Loucy (cell line): ENCODE measurements around the gene ZNF69.

Experiments used
- EZH2phosphoT487 ChIP-seq: fragments of 200-600 bp; IDR thresholded peaks from 2 replicates; pipeline ENCODE4 v1.6.1; 2018; ENCODE audit warnings: antibody characterized with exemption, mild to moderate bottlenecking, moderate library complexity, borderline replicate concordance
- TF ChIP-seq, protein P1 (sequence below): fragments of 200-600 bp; sonication (generic); conservative IDR thresholded peaks from 2 replicates; pipeline ENCODE4 v1.5.1; 2014; ENCODE audit warnings: mild to moderate bottlenecking, antibody characterized with exemption, low read length

DNA sequence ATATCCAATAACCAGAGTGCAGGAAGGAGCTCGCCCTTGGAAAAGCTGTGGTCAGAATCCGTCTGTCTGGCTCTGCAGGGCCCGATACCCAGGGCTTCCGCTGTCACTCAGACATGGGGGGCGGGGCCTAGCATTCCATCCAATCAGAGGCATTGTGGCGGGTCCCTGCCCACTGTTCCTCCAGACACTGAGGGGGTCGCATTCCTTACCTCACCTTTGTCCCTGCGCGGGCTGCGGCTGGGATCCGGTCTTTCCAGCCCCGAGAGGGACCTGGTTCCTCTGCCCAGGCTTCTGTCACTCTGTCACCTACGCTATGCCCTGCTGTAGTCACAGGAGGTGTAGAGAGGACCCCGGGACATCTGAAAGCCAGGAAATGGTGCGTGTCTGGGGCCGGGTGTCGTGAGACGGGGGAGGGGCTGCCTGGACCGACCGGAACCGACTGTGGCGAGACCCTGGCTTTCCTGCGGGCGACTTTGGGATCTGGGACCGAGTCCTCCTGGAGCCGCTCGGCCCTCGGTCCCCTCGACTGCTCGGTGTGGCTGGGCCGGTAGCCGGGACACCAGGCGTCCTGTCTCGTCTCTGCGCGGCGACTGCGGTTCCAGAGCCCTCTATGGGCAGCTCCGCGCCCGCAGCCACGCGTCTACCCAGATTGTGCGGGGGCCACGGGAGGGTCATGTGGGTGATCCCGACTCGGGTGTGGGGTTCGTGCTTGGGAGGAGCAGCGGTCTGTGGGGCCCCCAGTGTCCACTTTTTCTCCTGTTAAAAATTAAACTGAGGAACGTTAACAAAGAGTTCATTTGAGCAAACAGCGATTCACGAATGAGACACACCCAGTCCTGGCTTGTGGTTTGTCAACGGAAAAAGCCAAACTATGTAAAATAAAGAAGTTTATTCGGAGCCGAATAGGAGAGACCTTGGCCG lies at the start of gene ZNF69:
- TF ChIP-seq, protein P1, sequence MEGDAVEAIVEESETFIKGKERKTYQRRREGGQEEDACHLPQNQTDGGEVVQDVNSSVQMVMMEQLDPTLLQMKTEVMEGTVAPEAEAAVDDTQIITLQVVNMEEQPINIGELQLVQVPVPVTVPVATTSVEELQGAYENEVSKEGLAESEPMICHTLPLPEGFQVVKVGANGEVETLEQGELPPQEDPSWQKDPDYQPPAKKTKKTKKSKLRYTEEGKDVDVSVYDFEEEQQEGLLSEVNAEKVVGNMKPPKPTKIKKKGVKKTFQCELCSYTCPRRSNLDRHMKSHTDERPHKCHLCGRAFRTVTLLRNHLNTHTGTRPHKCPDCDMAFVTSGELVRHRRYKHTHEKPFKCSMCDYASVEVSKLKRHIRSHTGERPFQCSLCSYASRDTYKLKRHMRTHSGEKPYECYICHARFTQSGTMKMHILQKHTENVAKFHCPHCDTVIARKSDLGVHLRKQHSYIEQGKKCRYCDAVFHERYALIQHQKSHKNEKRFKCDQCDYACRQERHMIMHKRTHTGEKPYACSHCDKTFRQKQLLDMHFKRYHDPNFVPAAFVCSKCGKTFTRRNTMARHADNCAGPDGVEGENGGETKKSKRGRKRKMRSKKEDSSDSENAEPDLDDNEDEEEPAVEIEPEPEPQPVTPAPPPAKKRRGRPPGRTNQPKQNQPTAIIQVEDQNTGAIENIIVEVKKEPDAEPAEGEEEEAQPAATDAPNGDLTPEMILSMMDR: no peak; the same call in 1 of the 2 replicates
- TF ChIP-seq EZH2phosphoT487: no peak
